Caco-2 (cell line): ENCODE data around the gene RTF1. TPM values are rescaled to one million over a fixed set of nuclear protein-coding genes. Genes with fewer than 3 reads are reported as not detected.

Experiments
- BruUV-seq: library from RNA; stranded (reverse); fragments of 400-500 nt; replicated peaks from 2 replicates; lab custom pipeline; 2021; lab: Mats Ljungman, UMichigan
- CTCF ChIA-PET: fragments of 300-600 bp; sonication (Branson Sonifier 250); formaldehyde crosslinking; loops from one replicate; lab custom pipeline; 2022; ENCODE audit warnings: antibody characterized with exemption; lab: Charles Lee
- POLR2A ChIA-PET: fragments of 300-600 bp; sonication (Branson Sonifier 250); formaldehyde crosslinking; loops from one replicate; lab custom pipeline; 2022; ENCODE audit warnings: antibody characterized with exemption; lab: Charles Lee
- DNase-seq, 2 experiments: peaks; one replicate each; pipeline versions ENCODE4 v3.0.0 to v3.0.0-alpha.2; 2020 to 2022
- H3K27me3 ChIP-seq: replicated peaks from 2 replicates; pipeline ENCODE4 v1.6.0; 2011; ENCODE audit warnings: low read length; ENCODE audit not compliant: control insufficient read depth, insufficient read depth
- H3K36me3 ChIP-seq: 2 replicates; pipeline ENCODE4 v1.5.1; 2011; ENCODE audit warnings: low read length; ENCODE audit not compliant: control insufficient read depth, insufficient read depth
- H3K4me1 ChIP-seq: fragments of 250-450 bp; sonication (Bioruptor Pico); 2 replicates; pipeline ENCODE4 v1.5.1; 2020; ENCODE audit warnings: mild to moderate bottlenecking
- H3K4me3 ChIP-seq: 2 replicates; pipeline ENCODE4 v1.5.1; 2011; ENCODE audit warnings: low read depth, mild to moderate bottlenecking, control low read depth, low read length
- H3K9me3 ChIP-seq: fragments of 250-450 bp; sonication (Bioruptor Pico); 2 replicates; pipeline ENCODE4 v1.5.1; 2020; ENCODE audit warnings: mild to moderate bottlenecking, moderate library complexity
- H3K27ac Mint-ChIP-seq: one replicate; pipeline ENCODE4 v1.8.0; 2022; ENCODE audit warnings: mixed read lengths; ENCODE audit not compliant: unreplicated experiment
- H3K27me3 Mint-ChIP-seq: one replicate; pipeline ENCODE4 v1.8.0; 2022; ENCODE audit warnings: mixed read lengths; ENCODE audit not compliant: insufficient read depth, unreplicated experiment
- H3K36me3 Mint-ChIP-seq: one replicate; pipeline ENCODE4 v1.8.0; 2022; ENCODE audit warnings: mild to moderate bottlenecking, mixed read lengths; ENCODE audit not compliant: insufficient read depth, unreplicated experiment
- H3K4me1 Mint-ChIP-seq: one replicate; pipeline ENCODE4 v1.8.0; 2022; ENCODE audit warnings: low read depth, mixed read lengths; ENCODE audit not compliant: unreplicated experiment
- H3K4me3 Mint-ChIP-seq: one replicate; pipeline ENCODE4 v1.8.0; 2022; ENCODE audit warnings: mild to moderate bottlenecking, moderate library complexity, mixed read lengths; ENCODE audit not compliant: unreplicated experiment
- H3K9me3 Mint-ChIP-seq: one replicate; pipeline ENCODE4 v1.8.0; 2022; ENCODE audit warnings: mixed read lengths; ENCODE audit not compliant: unreplicated experiment
- CTCF ChIP-seq, 2 experiments: fragments of 200-600 bp in 1 of 2; IDR thresholded peaks; 1 replicate in 1 of 2; 2 replicates in 1 of 2; pipeline versions ENCODE4 v1.5.1 to v1.8.0; 2011 to 2022; ENCODE audit warnings: antibody characterized with exemption in 1 of 2, control low read depth in 1 of 2, inconsistent platforms in 1 of 2, low read depth in 1 of 2, low read length in 1 of 2, mild to moderate bottlenecking in 1 of 2, moderate library complexity in 1 of 2; ENCODE audit not compliant: insufficient read depth in 1 of 2, severe bottlenecking in 1 of 2, unreplicated experiment in 1 of 2
- intact Hi-C: fragments of 100-400 bp; cut with micrococcal nuclease; formaldehyde crosslinking; loops from one replicate; pipeline ENCODE4 v1.10.0; 2022; ENCODE audit not compliant: unreplicated experiment
- total RNA-seq: library from RNA; stranded (reverse); gene quantifications from 2 replicates; pipeline ENCODE4 v1.2.3, GENCODE V29; 2022

Gene RTF1
- total RNA-seq, 1 experiment from 2014 or later: 40.8 TPM

GRCh38 chr15:41494190-41494921 is 77.5 kb downstream of the RTF1 start:
- H3K4me3 Mint-ChIP-seq: peak overlapping the region; percentile 77
- CTCF ChIA-PET: interaction anchor here (0.6 to 1.0 kb wide), 3 partner anchors 25 to 29 kb away, joined by 3 to 4 read pairs (median 3); no protein-coding TSS in a partner anchor

GRCh38 chr15:41494922-41495735 is 78.2 kb downstream of the RTF1 start:
- no peak for TF ChIP-seq CTCF (IDR thresholded peaks at IDR 0.05; ENCODE audit: insufficient read depth in 1 of 2, low read depth in 1 of 2, low read length in 1 of 2, severe bottlenecking in 1 of 2, unreplicated experiment in 1 of 2)
- no TSS peak for BruUV-seq
- no peak overlapping the region for H3K27ac Mint-ChIP-seq
- H3K36me3 ChIP-seq: no peaks in the 10 kb centered on the region; the same call in 1 of the 2 replicates
- CTCF ChIA-PET: interaction anchor here (0.6 to 1.4 kb wide), 3 partner anchors 12 to 278 kb away, joined by 3 read pairs; no protein-coding TSS in a partner anchor
- H3K4me1 Mint-ChIP-seq: peaks cover 14% of the 10 kb centered on the region
- no peaks in the 10 kb centered on the region for H3K27me3 ChIP-seq
- no peaks in the 10 kb centered on the region for H3K27me3 Mint-ChIP-seq
- H3K36me3 Mint-ChIP-seq: peaks cover 10% of the 10 kb centered on the region
- peak overlapping the region; percentile 81 for H3K4me3 ChIP-seq
- H3K4me1 ChIP-seq: peaks cover 18% of the 10 kb centered on the region
- H3K9me3 Mint-ChIP-seq: no peaks in the 10 kb centered on the region
- intact Hi-C loops: loop anchor here (1.0 kb wide), 1 partner anchor 49 kb away; the partner anchor contains the start of gene RPAP1
- H3K9me3 ChIP-seq: no peaks in the 10 kb centered on the region
- POLR2A ChIA-PET: interaction anchor here (1.0 to 1.4 kb wide), 3 partner anchors 28 to 126 kb away, joined by 3 to 6 read pairs (median 4); no protein-coding TSS in a partner anchor
- H3K4me3 Mint-ChIP-seq: peak overlapping the region; percentile 77
- peak; percentile 68 to 71 for DNase-seq

More at GRCh38 chr15:41494190-41494921, 77.5 kb downstream of the RTF1 start:
- peaks cover 18% of the 10 kb centered on the region for H3K4me1 ChIP-seq
- no peaks in the 10 kb centered on the region for H3K27me3 ChIP-seq
- H3K9me3 ChIP-seq: no peaks in the 10 kb centered on the region
- Mint-ChIP-seq H3K4me1 (peaks cover 14% of the 10 kb centered on the region), H3K36me3 (peaks cover 10% of the 10 kb centered on the region), H3K9me3 (no peaks in the 10 kb centered on the region), H3K27me3 (no peaks in the 10 kb centered on the region), H3K27ac (no peak overlapping the region)
- peak; percentile 81 to 85 for DNase-seq
- no TSS peak for BruUV-seq
- intact Hi-C loops: no loop called here
- H3K36me3 ChIP-seq: no peaks in the 10 kb centered on the region; the same call in 1 of the 2 replicates
- peak; percentile 15 to 18 for TF ChIP-seq CTCF (IDR thresholded peaks at IDR 0.05; ENCODE audit: insufficient read depth in 1 of 2, low read depth in 1 of 2, low read length in 1 of 2, severe bottlenecking in 1 of 2, unreplicated experiment in 1 of 2)
- POLR2A ChIA-PET: interaction anchor here (1.4 to 1.5 kb wide), 2 partner anchors 29 to 280 kb away, joined by 6 to 7 read pairs; partner anchors contain the start of gene MAPKBP1
- peak overlapping the region; percentile 81 for H3K4me3 ChIP-seq
